K562 (cell line): Measurements from ENCODE around the gene UBE2S. TPM values are rescaled to one million over a fixed set of nuclear protein-coding genes. Genes with fewer than 3 reads are reported as not detected.

ENCODE experiments used
- IRF2 ChIP-seq: sonication (generic); formaldehyde crosslinking; IDR thresholded peaks from 2 replicates; pipeline ENCODE4 v1.8.1; 2022; ENCODE audit warnings: mild to moderate bottlenecking, missing genetic modification reagents
- KAT7 ChIP-seq: sonication (generic); formaldehyde crosslinking; IDR thresholded peaks from 2 replicates; pipeline ENCODE4 v1.8.0; 2022; ENCODE audit warnings: missing genetic modification reagents, mild to moderate bottlenecking, borderline replicate concordance
- MCM3 ChIP-seq: fragments of 450-650 bp; IDR thresholded peaks from 2 replicates; pipeline ENCODE4 v1.6.1; 2016
- SIN3B ChIP-seq: fragments of 450-650 bp; IDR thresholded peaks from 2 replicates; pipeline ENCODE4 v1.6.1; 2017; ENCODE audit warnings: low read depth, mild to moderate bottlenecking, moderate library complexity
- ZBTB8A ChIP-seq: fragments of 450-650 bp; IDR thresholded peaks from 2 replicates; pipeline ENCODE4 v1.6.1; 2018; ENCODE audit warnings: mild to moderate bottlenecking, moderate library complexity; ENCODE audit not compliant: partially characterized antibody
- ZNF165 ChIP-seq: fragments of 250-450 bp; sonication (Bioruptor Pico); IDR thresholded peaks from 2 replicates; pipeline ENCODE4 v1.4.0; 2020; ENCODE audit warnings: borderline replicate concordance
- ZNF589 ChIP-seq: fragments of 200-800 bp; sonication (Bioruptor generic); IDR thresholded peaks from 2 replicates; pipeline ENCODE4 v1.6.1; 2016; ENCODE audit warnings: low read depth, missing genetic modification characterization, missing compliant biosample characterization
- ZNF707 ChIP-seq: fragments of 250-450 bp; sonication (Bioruptor Pico); conservative IDR thresholded peaks from 2 replicates; pipeline ENCODE4 v1.8.0; 2022; ENCODE audit warnings: inconsistent platforms, mild to moderate bottlenecking, moderate library complexity
- polyA plus RNA-seq, 8 experiments: library from polyadenylated mRNA; depleted of rRNA in 4 of 8; stranded (reverse) in 5 of 8; unstranded in 3 of 8; fragments of >200 nt; fragmentation: Nextera tagmentation in 2 of 8; fragmentation: Illumina TruSeq in 1 of 8; extraction: Ambion mirVana in 2 of 8; extraction: Trizol in 1 of 8; gene quantifications; 2 replicates each; pipeline versions ENCODE4 v1.2.1 to v1.2.3, GENCODE V29; 2011 to 2014; ENCODE audit warnings: inconsistent platforms in 1 of 8, missing spikeins in 1 of 8
- total RNA-seq, 7 experiments: library from RNA; depleted of rRNA in 6 of 7; stranded (reverse); fragments of >200 nt in 6 of 7; fragmentation: Illumina TruSeq in 2 of 7; extraction: Trizol in 2 of 7; gene quantifications; 2 replicates each; pipeline versions ENCODE4 v1.2.1 to v1.2.3, GENCODE V29; 2011 to 2021; ENCODE audit warnings: low replicate concordance in 1 of 7
- TF ChIP-seq, protein P1 (sequence below): fragments of 150-350 bp; IDR thresholded peaks from 2 replicates; pipeline ENCODE4 v1.6.1; 2014; ENCODE audit warnings: low read depth, mild to moderate bottlenecking, low read length, borderline replicate concordance
- TF ChIP-seq, protein P2 (sequence below): fragments of 200-800 bp; sonication (Bioruptor generic); IDR thresholded peaks from 2 replicates; pipeline ENCODE4 v1.6.1; 2016; ENCODE audit warnings: missing genetic modification characterization, missing compliant biosample characterization
- TF ChIP-seq, protein P3 (sequence below): conservative IDR thresholded peaks from 2 replicates; pipeline ENCODE4 v1.6.1; 2011; ENCODE audit warnings: low read depth, mild to moderate bottlenecking, low read length; ENCODE audit not compliant: control insufficient read depth
- TF ChIP-seq, protein P4 (sequence below): fragments of 250-450 bp; sonication (Bioruptor Pico); IDR thresholded peaks from 2 replicates; pipeline ENCODE4 v1.4.0; 2020
- TF ChIP-seq, protein P5 (sequence below): fragments of 450-650 bp; formaldehyde crosslinking; IDR thresholded peaks from 2 replicates; pipeline ENCODE4 v1.4.0; 2022; ENCODE audit warnings: mild to moderate bottlenecking, moderate library complexity

UBE2S gene
- total and polyA plus RNA-seq, 9 of the 15 experiments (the other 6 are each of a cell fraction or from before 2014, with no cell fraction given) = 1.5 to 1,305 (median 157) TPM

DNA sequence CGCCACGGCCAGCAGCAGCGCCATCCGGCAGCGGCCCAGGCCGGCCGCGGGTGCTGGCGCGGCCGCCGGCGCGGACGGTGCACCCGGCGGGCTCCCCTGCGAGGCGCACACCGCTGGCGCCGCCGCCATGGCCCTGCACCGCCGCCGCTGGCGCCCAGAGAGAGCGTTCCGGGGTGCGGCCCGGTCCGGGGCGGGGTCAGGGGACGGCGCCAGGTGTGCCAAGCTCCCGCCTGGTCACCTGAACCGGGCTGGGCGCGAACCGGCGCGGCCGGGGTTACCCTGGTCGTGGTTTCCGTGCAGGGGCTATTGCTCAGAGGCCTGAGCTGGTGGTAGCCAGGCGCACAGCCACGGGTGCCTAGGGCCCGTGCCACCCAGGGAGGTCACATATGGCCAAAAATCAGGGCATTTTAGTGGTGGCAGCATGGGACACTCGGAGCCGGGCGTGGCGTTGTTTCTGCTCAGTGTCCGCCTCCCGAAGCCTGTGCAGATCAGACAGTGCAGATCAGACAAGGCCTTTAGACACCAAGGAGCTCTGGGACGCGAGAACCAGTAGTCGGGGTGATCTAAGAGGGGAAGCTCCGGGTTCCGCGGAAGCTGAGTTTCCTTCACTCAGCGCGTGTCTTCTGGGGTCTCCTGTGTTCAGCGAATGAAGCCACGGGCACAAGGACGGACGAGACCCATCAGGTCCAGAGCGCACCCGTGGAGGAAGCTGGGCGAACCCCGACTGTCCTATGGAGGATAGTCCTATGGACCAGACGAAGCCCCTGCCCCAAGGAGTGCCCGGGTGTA is 23.3 kb downstream of the UBE2S start, which contains the start of gene TMEM238 (continued):
- TF ChIP-seq ZBTB8A (no peak), ZNF589 (CRISPR knock-in tag) (peak; percentile 59; the same call in 1 of the 2 replicates), MCM3 (no peak), SIN3B (peak; percentile 0; the same call in 1 of the 2 replicates), ZNF165 (CRISPR knock-in tag) (no peak), IRF2 (CRISPR knock-in tag) (no peak), KAT7 (CRISPR knock-in tag) (peak; percentile 89; the same call in 1 of the 2 replicates), ZNF707 (CRISPR knock-in tag) (no peak)
- TF ChIP-seq, protein P1, sequence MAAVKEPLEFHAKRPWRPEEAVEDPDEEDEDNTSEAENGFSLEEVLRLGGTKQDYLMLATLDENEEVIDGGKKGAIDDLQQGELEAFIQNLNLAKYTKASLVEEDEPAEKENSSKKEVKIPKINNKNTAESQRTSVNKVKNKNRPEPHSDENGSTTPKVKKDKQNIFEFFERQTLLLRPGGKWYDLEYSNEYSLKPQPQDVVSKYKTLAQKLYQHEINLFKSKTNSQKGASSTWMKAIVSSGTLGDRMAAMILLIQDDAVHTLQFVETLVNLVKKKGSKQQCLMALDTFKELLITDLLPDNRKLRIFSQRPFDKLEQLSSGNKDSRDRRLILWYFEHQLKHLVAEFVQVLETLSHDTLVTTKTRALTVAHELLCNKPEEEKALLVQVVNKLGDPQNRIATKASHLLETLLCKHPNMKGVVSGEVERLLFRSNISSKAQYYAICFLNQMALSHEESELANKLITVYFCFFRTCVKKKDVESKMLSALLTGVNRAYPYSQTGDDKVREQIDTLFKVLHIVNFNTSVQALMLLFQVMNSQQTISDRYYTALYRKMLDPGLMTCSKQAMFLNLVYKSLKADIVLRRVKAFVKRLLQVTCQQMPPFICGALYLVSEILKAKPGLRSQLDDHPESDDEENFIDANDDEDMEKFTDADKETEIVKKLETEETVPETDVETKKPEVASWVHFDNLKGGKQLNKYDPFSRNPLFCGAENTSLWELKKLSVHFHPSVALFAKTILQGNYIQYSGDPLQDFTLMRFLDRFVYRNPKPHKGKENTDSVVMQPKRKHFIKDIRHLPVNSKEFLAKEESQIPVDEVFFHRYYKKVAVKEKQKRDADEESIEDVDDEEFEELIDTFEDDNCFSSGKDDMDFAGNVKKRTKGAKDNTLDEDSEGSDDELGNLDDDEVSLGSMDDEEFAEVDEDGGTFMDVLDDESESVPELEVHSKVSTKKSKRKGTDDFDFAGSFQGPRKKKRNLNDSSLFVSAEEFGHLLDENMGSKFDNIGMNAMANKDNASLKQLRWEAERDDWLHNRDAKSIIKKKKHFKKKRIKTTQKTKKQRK = no peak
- TF ChIP-seq, protein P2, sequence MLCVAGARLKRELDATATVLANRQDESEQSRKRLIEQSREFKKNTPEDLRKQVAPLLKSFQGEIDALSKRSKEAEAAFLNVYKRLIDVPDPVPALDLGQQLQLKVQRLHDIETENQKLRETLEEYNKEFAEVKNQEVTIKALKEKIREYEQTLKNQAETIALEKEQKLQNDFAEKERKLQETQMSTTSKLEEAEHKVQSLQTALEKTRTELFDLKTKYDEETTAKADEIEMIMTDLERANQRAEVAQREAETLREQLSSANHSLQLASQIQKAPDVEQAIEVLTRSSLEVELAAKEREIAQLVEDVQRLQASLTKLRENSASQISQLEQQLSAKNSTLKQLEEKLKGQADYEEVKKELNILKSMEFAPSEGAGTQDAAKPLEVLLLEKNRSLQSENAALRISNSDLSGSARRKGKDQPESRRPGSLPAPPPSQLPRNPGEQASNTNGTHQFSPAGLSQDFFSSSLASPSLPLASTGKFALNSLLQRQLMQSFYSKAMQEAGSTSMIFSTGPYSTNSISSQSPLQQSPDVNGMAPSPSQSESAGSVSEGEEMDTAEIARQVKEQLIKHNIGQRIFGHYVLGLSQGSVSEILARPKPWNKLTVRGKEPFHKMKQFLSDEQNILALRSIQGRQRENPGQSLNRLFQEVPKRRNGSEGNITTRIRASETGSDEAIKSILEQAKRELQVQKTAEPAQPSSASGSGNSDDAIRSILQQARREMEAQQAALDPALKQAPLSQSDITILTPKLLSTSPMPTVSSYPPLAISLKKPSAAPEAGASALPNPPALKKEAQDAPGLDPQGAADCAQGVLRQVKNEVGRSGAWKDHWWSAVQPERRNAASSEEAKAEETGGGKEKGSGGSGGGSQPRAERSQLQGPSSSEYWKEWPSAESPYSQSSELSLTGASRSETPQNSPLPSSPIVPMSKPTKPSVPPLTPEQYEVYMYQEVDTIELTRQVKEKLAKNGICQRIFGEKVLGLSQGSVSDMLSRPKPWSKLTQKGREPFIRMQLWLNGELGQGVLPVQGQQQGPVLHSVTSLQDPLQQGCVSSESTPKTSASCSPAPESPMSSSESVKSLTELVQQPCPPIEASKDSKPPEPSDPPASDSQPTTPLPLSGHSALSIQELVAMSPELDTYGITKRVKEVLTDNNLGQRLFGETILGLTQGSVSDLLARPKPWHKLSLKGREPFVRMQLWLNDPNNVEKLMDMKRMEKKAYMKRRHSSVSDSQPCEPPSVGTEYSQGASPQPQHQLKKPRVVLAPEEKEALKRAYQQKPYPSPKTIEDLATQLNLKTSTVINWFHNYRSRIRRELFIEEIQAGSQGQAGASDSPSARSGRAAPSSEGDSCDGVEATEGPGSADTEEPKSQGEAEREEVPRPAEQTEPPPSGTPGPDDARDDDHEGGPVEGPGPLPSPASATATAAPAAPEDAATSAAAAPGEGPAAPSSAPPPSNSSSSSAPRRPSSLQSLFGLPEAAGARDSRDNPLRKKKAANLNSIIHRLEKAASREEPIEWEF = peak; percentile 39; the same call in 1 of the 2 replicates
- TF ChIP-seq, protein P3, sequence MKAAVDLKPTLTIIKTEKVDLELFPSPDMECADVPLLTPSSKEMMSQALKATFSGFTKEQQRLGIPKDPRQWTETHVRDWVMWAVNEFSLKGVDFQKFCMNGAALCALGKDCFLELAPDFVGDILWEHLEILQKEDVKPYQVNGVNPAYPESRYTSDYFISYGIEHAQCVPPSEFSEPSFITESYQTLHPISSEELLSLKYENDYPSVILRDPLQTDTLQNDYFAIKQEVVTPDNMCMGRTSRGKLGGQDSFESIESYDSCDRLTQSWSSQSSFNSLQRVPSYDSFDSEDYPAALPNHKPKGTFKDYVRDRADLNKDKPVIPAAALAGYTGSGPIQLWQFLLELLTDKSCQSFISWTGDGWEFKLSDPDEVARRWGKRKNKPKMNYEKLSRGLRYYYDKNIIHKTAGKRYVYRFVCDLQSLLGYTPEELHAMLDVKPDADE = 0 out of 2 replicates have a peak, but pooled peaks have one; percentile 5
- TF ChIP-seq, protein P4, sequence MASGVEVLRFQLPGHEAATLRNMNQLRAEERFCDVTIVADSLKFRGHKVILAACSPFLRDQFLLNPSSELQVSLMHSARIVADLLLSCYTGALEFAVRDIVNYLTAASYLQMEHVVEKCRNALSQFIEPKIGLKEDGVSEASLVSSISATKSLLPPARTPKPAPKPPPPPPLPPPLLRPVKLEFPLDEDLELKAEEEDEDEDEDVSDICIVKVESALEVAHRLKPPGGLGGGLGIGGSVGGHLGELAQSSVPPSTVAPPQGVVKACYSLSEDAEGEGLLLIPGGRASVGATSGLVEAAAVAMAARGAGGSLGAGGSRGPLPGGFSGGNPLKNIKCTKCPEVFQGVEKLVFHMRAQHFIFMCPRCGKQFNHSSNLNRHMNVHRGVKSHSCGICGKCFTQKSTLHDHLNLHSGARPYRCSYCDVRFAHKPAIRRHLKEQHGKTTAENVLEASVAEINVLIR (CRISPR knock-in tag) = no peak
- TF ChIP-seq, protein P5, sequence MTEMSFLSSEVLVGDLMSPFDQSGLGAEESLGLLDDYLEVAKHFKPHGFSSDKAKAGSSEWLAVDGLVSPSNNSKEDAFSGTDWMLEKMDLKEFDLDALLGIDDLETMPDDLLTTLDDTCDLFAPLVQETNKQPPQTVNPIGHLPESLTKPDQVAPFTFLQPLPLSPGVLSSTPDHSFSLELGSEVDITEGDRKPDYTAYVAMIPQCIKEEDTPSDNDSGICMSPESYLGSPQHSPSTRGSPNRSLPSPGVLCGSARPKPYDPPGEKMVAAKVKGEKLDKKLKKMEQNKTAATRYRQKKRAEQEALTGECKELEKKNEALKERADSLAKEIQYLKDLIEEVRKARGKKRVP (CRISPR knock-in tag) = no peak
